A673 (cell line): Measurements from ENCODE around the gene HPCAL1. TPM values are rescaled to one million over a fixed set of nuclear protein-coding genes. Genes with fewer than 3 reads are reported as not detected.

Source experiments
- Bru-seq: library from RNA; stranded (reverse); fragments of 400-500 nt; gene quantifications from one replicate; lab custom pipeline; 2021; lab: Mats Ljungman, UMichigan
- BruChase-seq, 2 experiments: library from RNA; stranded (reverse); fragments of 400-500 nt; gene quantifications; one replicate each; lab custom pipeline; 2021; lab: Mats Ljungman, UMichigan
- BruUV-seq: library from RNA; stranded (reverse); fragments of 400-500 nt; replicated peaks from 2 replicates; lab custom pipeline; 2021; lab: Mats Ljungman, UMichigan
- CTCF ChIA-PET: fragments of 300-600 bp; sonication (Branson Sonifier 250); formaldehyde crosslinking; loops from one replicate; lab custom pipeline; 2022; ENCODE audit warnings: antibody characterized with exemption; lab: Charles Lee
- POLR2A ChIA-PET: fragments of 300-600 bp; sonication (Branson Sonifier 250); formaldehyde crosslinking; loops from one replicate; lab custom pipeline; 2022; ENCODE audit warnings: antibody characterized with exemption; ENCODE audit not compliant: low non-redundant PET; lab: Charles Lee
- DNase-seq: peaks from one replicate; pipeline ENCODE4 v3.0.0-alpha.2; 2015; ENCODE audit warnings: low spot score
- H3K27ac ChIP-seq: fragments of 200-600 bp; sonication (generic); 2 replicates; pipeline ENCODE4 v1.5.1; 2016; ENCODE audit warnings: mixed run types, low read depth, mild to moderate bottlenecking, mixed read lengths, antibody characterized with exemption, low read length; ENCODE audit not compliant: poor library complexity, severe bottlenecking
- H3K27me3 ChIP-seq: fragments of 200-600 bp; sonication (generic); replicated peaks from 2 replicates; pipeline ENCODE4 v1.6.1; 2017; ENCODE audit warnings: mixed run types, low read depth, mild to moderate bottlenecking, mixed read lengths, antibody characterized with exemption, low read length; ENCODE audit not compliant: insufficient read depth, poor library complexity
- H3K36me3 ChIP-seq: fragments of 200-600 bp; sonication (generic); 2 replicates; pipeline ENCODE4 v1.6.1; 2016; ENCODE audit warnings: mixed run types, mild to moderate bottlenecking, mixed read lengths, antibody characterized with exemption, low read length; ENCODE audit not compliant: insufficient read depth, poor library complexity, severe bottlenecking
- H3K4me1 ChIP-seq: fragments of 200-600 bp; sonication (generic); 2 replicates; pipeline ENCODE4 v1.6.1; 2017; ENCODE audit warnings: mixed run types, mild to moderate bottlenecking, mixed read lengths, antibody characterized with exemption, low read length; ENCODE audit not compliant: insufficient read depth, poor library complexity, severe bottlenecking
- H3K4me3 ChIP-seq: fragments of 200-600 bp; sonication (generic); 2 replicates; pipeline ENCODE4 v1.5.1; 2016; ENCODE audit warnings: low read depth, mixed run types, mild to moderate bottlenecking, mixed read lengths, low read length; ENCODE audit not compliant: poor library complexity, severe bottlenecking
- H3K9me3 ChIP-seq: fragments of 200-600 bp; sonication (generic); 2 replicates; pipeline ENCODE4 v1.6.1; 2016; ENCODE audit warnings: mixed run types, low read depth, mild to moderate bottlenecking, mixed read lengths, antibody characterized with exemption, low read length; ENCODE audit not compliant: poor library complexity, severe bottlenecking
- EZH2 ChIP-seq: fragments of 200-600 bp; sonication (generic); IDR thresholded peaks from 2 replicates; pipeline ENCODE4 v1.6.1; 2017; ENCODE audit warnings: borderline replicate concordance, low read depth, mild to moderate bottlenecking, mixed read lengths, antibody characterized with exemption, low read length; ENCODE audit not compliant: poor library complexity, severe bottlenecking
- intact Hi-C: fragments of 100-400 bp; cut with micrococcal nuclease; formaldehyde crosslinking; loops from one replicate; pipeline ENCODE4 v1.10.0; 2022; ENCODE audit not compliant: unreplicated experiment
- long read RNA-seq: library from polyadenylated mRNA; stranded (forward); transcript quantifications from one replicate; pipeline ENCODE4 v2.0.0, GENCODE V29; 2022
- total RNA-seq: library from RNA; stranded (reverse); gene quantifications from 2 replicates; pipeline ENCODE4 v1.2.3, GENCODE V29; 2021
- TF ChIP-seq, protein P1 (sequence below): fragments of 300-800, 200-600 bp; sonication (generic); conservative IDR thresholded peaks from 2 replicates; pipeline ENCODE4 v1.5.1; 2017; ENCODE audit warnings: low read depth, mild to moderate bottlenecking, antibody characterized with exemption, low read length, moderate library complexity, mixed read lengths

The HPCAL1 gene
- total RNA-seq: 9.7 and 10.6 TPM in 2 replicates
- Bru-seq, nascent RNA: percentile 42 among the genes with signal in this experiment
- percentile 44 among the genes with signal in this experiment for BruChase-seq, experiment 1, labeled RNA remaining after a 2-hour chase
- BruChase-seq, experiment 2, labeled RNA remaining after a 6-hour chase: percentile 49 among the genes with signal in this experiment
- long read RNA-seq, transcript HPCAL1-201 (5 exons, 1,751 nt): major isoform, 44 of 50 reads
- long read RNA-seq, partial matches to known transcripts: 0 of 50 reads
- long read RNA-seq, other reads (novel, unspliced or antisense): 6 of 50 reads

GRCh38 chr2:10302479-10303180 is at the start of gene HPCAL1:
Gene HPCAL1 (plus strand): TSS chr2:10302904. CDS start chr2:10419758, 116,854 bp downstream.
- peaks cover 14% of the 10 kb centered on the region for H3K4me1 ChIP-seq
- TF ChIP-seq, protein P1, sequence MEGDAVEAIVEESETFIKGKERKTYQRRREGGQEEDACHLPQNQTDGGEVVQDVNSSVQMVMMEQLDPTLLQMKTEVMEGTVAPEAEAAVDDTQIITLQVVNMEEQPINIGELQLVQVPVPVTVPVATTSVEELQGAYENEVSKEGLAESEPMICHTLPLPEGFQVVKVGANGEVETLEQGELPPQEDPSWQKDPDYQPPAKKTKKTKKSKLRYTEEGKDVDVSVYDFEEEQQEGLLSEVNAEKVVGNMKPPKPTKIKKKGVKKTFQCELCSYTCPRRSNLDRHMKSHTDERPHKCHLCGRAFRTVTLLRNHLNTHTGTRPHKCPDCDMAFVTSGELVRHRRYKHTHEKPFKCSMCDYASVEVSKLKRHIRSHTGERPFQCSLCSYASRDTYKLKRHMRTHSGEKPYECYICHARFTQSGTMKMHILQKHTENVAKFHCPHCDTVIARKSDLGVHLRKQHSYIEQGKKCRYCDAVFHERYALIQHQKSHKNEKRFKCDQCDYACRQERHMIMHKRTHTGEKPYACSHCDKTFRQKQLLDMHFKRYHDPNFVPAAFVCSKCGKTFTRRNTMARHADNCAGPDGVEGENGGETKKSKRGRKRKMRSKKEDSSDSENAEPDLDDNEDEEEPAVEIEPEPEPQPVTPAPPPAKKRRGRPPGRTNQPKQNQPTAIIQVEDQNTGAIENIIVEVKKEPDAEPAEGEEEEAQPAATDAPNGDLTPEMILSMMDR: peak; percentile 45; the same call in 1 of the 2 replicates
- no peak for TF ChIP-seq EZH2
- no peaks in the 10 kb centered on the region for H3K36me3 ChIP-seq
- BruUV-seq: no TSS peak
- intact Hi-C loops: no loop called here
- H3K9me3 ChIP-seq: no peaks in the 10 kb centered on the region
- H3K27me3 ChIP-seq: no peaks in the 10 kb centered on the region
- DNase-seq: peak; percentile 82
- CTCF ChIA-PET: interaction anchor here (1.1 kb wide), 1 partner anchor 106 kb away, joined by 4 read pairs; no protein-coding TSS in a partner anchor
- H3K4me3 ChIP-seq: peak within 1 kb of the TSS; percentile 67
- H3K27ac ChIP-seq: no peak within 1 kb of the TSS
- POLR2A ChIA-PET: no interaction called here

DNA sequence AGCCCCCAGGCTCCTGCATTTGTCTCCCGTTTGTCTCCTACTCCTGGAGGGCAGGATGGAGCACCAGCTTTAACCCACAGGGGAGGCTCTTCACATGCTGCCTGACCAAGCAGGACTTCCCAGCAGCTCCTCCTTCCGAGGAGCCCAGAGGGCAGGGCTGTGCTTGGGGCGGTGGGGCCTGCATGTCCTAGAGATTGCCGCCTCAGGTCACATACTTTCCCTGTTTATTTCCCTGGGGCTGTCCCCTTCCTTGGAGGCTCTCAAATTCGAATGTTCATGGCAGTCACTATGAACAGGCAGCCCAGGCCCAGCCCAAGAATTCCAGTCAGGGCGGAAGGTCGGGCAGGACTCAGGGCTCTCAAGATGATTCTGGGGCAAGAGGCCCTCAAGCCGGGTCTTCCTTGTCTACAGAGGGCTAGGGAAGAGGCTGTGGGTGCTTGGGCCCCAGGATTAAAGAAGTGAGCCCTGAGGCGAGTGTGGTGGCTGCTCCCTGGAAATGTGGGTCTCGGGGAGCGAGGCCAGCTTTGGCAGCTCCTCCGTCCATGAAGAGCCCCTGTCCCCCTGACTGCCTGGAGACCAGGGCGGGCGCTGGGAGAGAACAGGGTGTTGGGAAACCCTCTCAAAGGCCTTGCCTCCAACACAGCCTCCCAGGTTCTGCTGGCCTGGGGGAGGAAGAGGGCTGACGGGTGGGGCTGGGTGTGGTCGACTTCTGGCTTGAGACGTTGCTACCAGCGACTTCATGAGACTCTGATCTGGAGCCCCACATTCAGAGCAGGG is 48.9 kb upstream of the HPCAL1 start:
- Histone ChIP-seq H3K4me1 (no peaks in the 10 kb centered on the region), H3K27ac (no peak overlapping the region), H3K4me3 (no peak overlapping the region), H3K36me3 (no peaks in the 10 kb centered on the region), H3K9me3 (peaks cover 13% of the 10 kb centered on the region), H3K27me3 (no peaks in the 10 kb centered on the region)
- TF ChIP-seq, protein P1: no peak
- TF ChIP-seq EZH2: no peak
- ChIA-PET POLR2A (no interaction called here), CTCF (no interaction called here)
- BruUV-seq: no TSS peak
- intact Hi-C loops: no loop called here
- no peak for DNase-seq
